ENCODE results near the gene RO60. TPM values are rescaled to one million over a fixed set of nuclear protein-coding genes. Genes with fewer than 3 reads are reported as not detected.

Gene RO60
- total RNA-seq, 1 donor from 2014 or later = 72.7 TPM

DNA sequence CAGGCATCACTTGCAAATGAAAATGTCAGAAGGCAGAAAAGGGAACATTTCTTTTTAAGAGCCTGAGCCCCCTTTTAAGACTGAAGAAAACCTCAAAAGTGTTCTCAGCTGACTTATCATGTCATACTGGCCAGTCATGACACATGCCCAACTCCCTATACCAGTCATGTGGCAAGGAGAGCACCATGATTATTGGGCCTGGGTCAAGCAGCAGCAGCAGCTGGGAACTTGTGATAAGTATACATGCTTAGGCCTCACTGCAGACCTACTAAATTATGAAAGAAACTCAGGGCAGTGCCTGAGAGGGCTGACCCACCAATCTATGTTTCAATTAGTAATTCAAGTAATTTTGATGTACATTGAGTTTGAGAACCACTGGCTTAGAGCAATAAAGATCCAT lies 8.6 kb downstream of the RO60 start:
- peaks cover 48% of the 10 kb centered on the region for H3K4me1 Mint-ChIP-seq (ENCODE audit: low read depth)
- no peak for DNase-seq (ENCODE audit: low spot score)
- H3K4me3 Mint-ChIP-seq (ENCODE audit: low read depth) = no peak overlapping the region
- H3K27me3 Mint-ChIP-seq (ENCODE audit: low read depth) = no peaks in the 10 kb centered on the region
- intact Hi-C loops (cut with micrococcal nuclease) = no loop called here
- H3K9me3 Mint-ChIP-seq = no peaks in the 10 kb centered on the region
- peaks cover 34% of the 10 kb centered on the region for H3K36me3 Mint-ChIP-seq (ENCODE audit: low read depth)
- no peak overlapping the region for H3K27ac Mint-ChIP-seq

DNA sequence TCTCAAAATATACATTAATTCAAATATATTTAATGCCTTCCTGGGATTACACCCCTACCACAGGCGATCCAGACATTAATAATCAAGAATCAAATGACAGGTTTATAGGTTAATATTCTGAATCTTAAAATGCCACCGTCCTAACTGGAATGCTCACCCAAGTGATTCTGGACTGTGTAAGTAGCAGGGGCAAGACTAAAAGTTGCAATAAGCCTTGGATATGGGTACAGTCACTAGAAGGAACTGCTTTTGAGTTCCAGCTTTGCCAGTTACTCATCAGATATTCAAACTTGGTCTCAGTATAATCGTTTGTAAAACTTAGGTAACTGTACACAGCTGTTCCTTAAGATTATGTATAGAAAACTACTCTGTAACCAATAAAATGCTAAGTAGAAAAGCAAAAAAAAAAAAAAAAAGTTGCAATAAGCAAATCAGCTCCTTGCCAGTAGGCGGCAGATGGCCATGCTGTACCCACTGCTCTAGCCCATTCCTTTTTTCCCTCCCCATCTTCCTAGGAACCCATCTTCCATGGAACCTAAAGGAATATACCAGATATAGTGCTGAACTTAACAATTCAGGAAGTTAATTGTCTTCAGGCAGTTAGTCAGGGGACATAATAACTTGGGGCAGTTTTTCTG lies 10.5 kb downstream of the RO60 start:
- no peak overlapping the region for H3K27ac Mint-ChIP-seq

DNA sequence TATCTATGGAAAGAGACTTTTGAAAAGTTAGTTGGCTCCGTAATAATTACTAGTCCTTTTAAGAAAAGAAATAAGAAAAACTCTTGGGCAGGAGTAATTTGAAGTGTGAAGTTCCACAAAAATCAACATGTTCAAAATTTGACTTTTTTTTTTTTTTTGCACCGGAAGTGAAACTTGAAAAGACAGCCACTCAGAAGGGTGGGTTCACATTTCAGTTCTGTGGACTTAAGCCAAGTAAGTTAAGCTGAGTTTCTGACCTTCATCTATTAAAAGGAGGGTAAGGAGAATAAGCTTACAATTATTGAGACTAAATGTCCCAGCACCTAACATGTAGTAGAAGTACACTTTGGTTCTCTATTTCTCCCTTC lies 11.0 kb downstream of the RO60 start:
- H3K9me3 Mint-ChIP-seq = no peaks in the 10 kb centered on the region
- DNase-seq (ENCODE audit: low spot score) = no peak
- no peak overlapping the region for H3K4me3 Mint-ChIP-seq (ENCODE audit: low read depth)
- H3K36me3 Mint-ChIP-seq (ENCODE audit: low read depth) = peaks cover 44% of the 10 kb centered on the region
- intact Hi-C loops (cut with micrococcal nuclease) = no loop called here
- H3K27ac Mint-ChIP-seq = no peak overlapping the region
- H3K4me1 Mint-ChIP-seq (ENCODE audit: low read depth) = peaks cover 32% of the 10 kb centered on the region
- H3K27me3 Mint-ChIP-seq (ENCODE audit: low read depth) = no peaks in the 10 kb centered on the region

More for the DNA sequence above, 10.5 kb downstream of the RO60 start:
- H3K4me1 Mint-ChIP-seq (ENCODE audit: low read depth) = peaks cover 38% of the 10 kb centered on the region
- DNase-seq (ENCODE audit: low spot score) = no peak
- H3K4me3 Mint-ChIP-seq (ENCODE audit: low read depth) = peak overlapping the region; percentile 28
- no peaks in the 10 kb centered on the region for H3K27me3 Mint-ChIP-seq (ENCODE audit: low read depth)
- H3K36me3 Mint-ChIP-seq (ENCODE audit: low read depth) = peaks cover 41% of the 10 kb centered on the region
- intact Hi-C loops (cut with micrococcal nuclease) = no loop called here
- H3K9me3 Mint-ChIP-seq = no peaks in the 10 kb centered on the region

DNA sequence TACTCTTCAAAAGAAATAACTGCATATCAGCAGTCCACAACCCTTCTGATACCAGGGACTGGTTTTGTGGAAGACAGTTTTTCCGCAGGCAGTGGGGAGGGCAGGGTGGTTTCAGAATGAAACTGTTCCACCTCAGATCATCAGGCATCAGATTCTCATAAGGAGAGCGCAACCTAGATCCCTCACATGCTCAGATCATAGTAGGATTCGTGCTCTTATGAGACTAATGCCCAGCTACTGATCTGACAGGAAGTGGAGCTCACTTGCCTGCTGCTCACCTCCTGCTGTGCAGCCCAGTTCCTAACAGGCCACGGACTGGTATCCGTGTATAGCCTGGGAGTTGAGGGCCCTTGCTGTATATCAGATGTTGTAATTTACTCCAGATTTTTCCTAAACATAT lies 11.5 kb downstream of the RO60 start:
- Mint-ChIP-seq H3K4me3 (ENCODE audit: low read depth) (no peak overlapping the region), H3K27me3 (ENCODE audit: low read depth) (no peaks in the 10 kb centered on the region), H3K27ac (no peak overlapping the region), H3K36me3 (ENCODE audit: low read depth) (peaks cover 50% of the 10 kb centered on the region), H3K4me1 (ENCODE audit: low read depth) (peaks cover 30% of the 10 kb centered on the region), H3K9me3 (no peaks in the 10 kb centered on the region)
- DNase-seq (ENCODE audit: low spot score) = no peak
- intact Hi-C loops (cut with micrococcal nuclease) = no loop called here

DNA sequence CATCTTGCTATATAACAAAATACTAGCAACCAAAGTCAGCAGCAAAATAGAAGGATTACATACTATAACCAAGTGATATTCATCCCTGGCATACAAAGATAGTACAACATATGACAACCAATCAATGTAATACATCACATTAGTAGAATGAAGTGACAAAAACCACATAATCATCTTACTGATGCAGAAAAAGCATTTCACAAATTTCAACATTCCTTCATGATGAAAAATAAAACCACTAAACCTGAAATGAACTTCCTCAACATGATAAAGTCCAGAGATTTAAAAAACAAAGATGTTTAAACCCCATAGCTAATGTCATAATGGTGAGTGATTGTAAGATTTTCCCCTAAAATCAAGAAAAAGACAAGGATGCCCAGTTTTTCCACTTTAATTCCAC lies 18.6 kb downstream of the RO60 start:
- H3K27me3 Mint-ChIP-seq (ENCODE audit: low read depth) = no peaks in the 10 kb centered on the region
- peaks cover 80% of the 10 kb centered on the region for H3K36me3 Mint-ChIP-seq (ENCODE audit: low read depth)
- H3K9me3 Mint-ChIP-seq = peaks cover 21% of the 10 kb centered on the region
- no peak overlapping the region for H3K4me3 Mint-ChIP-seq (ENCODE audit: low read depth)
- DNase-seq (ENCODE audit: low spot score) = no peak
- no peak overlapping the region for H3K27ac Mint-ChIP-seq
- intact Hi-C loops (cut with micrococcal nuclease) = no loop called here
- H3K4me1 Mint-ChIP-seq (ENCODE audit: low read depth) = peaks cover 2% of the 10 kb centered on the region

DNA sequence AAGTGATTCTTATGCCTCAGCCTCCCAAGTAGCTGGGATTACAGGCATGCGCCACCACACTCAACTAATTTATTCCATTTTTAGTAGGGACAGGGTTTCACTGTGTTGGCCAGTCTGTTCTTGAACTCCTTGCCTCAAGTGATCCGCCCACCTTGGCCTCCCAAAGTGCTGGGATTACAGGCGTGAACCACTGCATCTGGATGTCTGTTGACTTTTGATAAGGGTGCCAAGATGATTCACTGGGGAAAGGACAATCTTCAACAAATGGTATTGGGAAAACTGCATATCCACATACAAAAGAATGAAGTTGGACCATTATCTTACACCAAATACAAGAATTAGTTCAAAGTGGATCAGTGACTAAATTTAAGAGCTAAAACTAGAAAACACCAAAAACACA lies 19.8 kb downstream of the RO60 start:
- H3K9me3 Mint-ChIP-seq = peaks cover 21% of the 10 kb centered on the region
- H3K4me1 Mint-ChIP-seq (ENCODE audit: low read depth) = peaks cover 2% of the 10 kb centered on the region
- no peaks in the 10 kb centered on the region for H3K27me3 Mint-ChIP-seq (ENCODE audit: low read depth)
- intact Hi-C loops (cut with micrococcal nuclease) = no loop called here
- peaks cover 78% of the 10 kb centered on the region for H3K36me3 Mint-ChIP-seq (ENCODE audit: low read depth)
- no peak for DNase-seq (ENCODE audit: low spot score)
- no peak overlapping the region for H3K4me3 Mint-ChIP-seq (ENCODE audit: low read depth)
- H3K27ac Mint-ChIP-seq = no peak overlapping the region

DNA sequence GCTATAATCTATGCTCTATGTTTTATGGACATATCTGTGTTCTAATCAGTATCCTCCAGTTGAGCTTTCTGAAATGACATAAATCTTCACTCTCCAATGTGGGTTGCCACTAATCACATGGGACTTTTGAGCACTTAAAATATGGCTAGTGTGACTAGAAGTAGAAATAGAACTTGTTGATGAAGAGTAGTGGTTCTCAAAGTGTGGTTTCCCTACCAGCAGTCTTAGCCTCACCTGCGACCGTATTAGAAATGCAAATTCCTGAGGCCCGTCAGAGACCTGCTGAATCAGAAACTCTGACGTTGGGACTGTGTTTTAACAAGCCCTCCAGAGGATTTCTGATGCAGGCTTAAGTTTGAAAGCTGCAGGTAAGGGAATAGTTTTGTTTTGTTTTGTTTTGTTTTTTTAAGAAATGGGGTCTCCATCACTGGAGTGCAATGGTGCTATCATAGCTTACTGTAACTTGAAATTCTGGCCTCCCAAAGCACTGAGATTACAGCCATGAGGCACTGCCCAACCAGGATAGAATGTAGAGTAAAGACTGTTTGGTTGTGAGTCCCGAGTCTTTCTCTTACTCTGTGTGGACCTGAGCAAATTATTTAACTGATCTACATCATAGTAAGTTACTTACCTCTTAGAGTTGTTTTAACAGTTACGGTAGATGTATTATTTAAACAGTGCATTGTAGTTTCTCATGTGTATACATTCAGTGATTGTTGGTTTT lies 24.1 kb downstream of the RO60 start:
- H3K27me3 Mint-ChIP-seq (ENCODE audit: low read depth) = no peaks in the 10 kb centered on the region
- peaks cover 6% of the 10 kb centered on the region for H3K9me3 Mint-ChIP-seq
- H3K4me3 Mint-ChIP-seq (ENCODE audit: low read depth) = no peak overlapping the region
- peaks cover 55% of the 10 kb centered on the region for H3K36me3 Mint-ChIP-seq (ENCODE audit: low read depth)
- intact Hi-C loops (cut with micrococcal nuclease) = no loop called here
- H3K4me1 Mint-ChIP-seq (ENCODE audit: low read depth) = no peaks in the 10 kb centered on the region
- DNase-seq (ENCODE audit: low spot score) = no peak
- H3K27ac Mint-ChIP-seq = no peak overlapping the region

DNA sequence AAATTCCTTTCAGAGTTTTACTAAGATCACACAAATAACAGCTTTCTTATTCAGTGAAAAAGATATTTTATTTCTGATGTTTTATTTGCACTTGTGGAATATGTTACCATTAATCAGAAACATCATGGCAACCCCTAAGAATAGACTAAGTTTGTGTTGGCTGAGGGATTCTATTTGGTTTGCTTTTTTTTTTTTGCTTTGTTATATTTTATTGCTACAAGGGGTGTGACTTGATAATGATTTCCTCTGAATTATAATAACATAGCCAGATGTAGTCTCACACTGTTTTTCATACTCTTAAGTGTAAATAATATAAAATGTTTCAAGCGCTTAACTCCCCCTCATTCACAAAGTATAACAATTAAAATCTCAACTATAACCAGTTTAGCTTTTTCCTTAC lies 25.9 kb downstream of the RO60 start:
- Mint-ChIP-seq H3K27ac (no peak overlapping the region), H3K4me1 (ENCODE audit: low read depth) (no peaks in the 10 kb centered on the region), H3K9me3 (no peaks in the 10 kb centered on the region), H3K36me3 (ENCODE audit: low read depth) (peaks cover 47% of the 10 kb centered on the region), H3K4me3 (ENCODE audit: low read depth) (no peak overlapping the region), H3K27me3 (ENCODE audit: low read depth) (no peaks in the 10 kb centered on the region)
- DNase-seq (ENCODE audit: low spot score) = no peak
- intact Hi-C loops (cut with micrococcal nuclease) = no loop called here

DNA sequence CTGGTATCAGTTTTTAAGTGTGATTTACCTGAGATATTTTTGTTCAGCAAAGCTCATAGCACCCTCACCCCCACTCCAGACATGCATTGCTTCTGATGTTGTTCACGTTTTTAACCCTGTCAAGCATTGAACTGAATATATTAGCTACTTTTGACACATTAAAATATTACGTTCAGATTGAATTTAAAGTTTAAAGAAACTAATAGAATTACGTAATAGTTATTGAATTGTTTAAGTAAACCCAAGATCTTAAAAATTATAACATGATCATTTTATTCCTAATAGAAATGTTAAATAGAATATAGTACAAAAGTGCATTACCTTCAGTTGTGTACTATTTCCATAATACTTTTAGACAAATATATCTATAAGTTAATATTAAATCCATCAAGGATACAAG lies 26.9 kb downstream of the RO60 start:
- no peaks in the 10 kb centered on the region for H3K4me1 Mint-ChIP-seq (ENCODE audit: low read depth)
- H3K27me3 Mint-ChIP-seq (ENCODE audit: low read depth) = no peaks in the 10 kb centered on the region
- intact Hi-C loops (cut with micrococcal nuclease) = no loop called here
- H3K27ac Mint-ChIP-seq = no peak overlapping the region
- H3K9me3 Mint-ChIP-seq = no peaks in the 10 kb centered on the region
- H3K36me3 Mint-ChIP-seq (ENCODE audit: low read depth) = peaks cover 44% of the 10 kb centered on the region
- DNase-seq (ENCODE audit: low spot score) = no peak
- no peak overlapping the region for H3K4me3 Mint-ChIP-seq (ENCODE audit: low read depth)

DNA sequence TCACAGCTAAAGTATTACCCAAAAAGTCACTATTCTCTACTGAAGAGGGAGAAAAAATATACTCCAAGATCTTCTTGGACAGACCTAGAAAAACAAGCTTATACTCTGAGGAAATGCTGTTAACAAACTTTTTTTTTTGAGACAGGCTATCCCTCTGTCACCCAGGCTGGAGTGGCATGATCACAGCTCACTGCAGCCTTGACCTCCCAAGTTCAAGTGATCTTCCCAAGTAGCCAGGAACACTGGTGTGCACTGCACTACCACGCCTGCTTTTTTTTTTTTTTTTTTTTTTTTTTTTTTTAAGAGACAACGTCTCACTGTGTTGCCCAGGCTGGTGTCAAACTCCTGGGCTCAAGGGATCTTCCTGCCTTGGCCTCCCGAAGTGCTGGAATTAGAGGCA lies 28.5 kb downstream of the RO60 start:
- H3K9me3 Mint-ChIP-seq = no peaks in the 10 kb centered on the region
- H3K4me3 Mint-ChIP-seq (ENCODE audit: low read depth) = no peak overlapping the region

DNA sequence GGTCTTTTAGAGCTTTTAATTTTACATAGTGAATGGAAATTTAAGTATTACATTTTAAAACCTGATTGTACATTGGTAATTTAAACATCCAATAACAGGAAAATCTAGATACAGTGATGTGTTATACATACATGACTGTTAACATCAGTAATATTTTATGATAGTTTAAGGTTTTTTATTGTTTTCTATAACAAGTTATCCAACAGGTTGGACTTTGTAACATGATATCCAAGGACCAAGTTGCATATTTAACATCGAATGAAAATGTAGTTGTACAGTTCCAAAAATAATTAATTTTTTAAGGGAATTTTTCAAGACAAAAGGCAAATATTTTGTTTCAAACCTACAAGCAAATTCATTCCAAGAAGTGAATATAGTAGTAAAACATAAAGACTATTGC lies 31.5 kb downstream of the RO60 start:
- Mint-ChIP-seq H3K4me1 (ENCODE audit: low read depth) (no peaks in the 10 kb centered on the region), H3K27ac (no peak overlapping the region), H3K9me3 (no peaks in the 10 kb centered on the region), H3K36me3 (ENCODE audit: low read depth) (peaks cover 29% of the 10 kb centered on the region), H3K27me3 (ENCODE audit: low read depth) (no peaks in the 10 kb centered on the region), H3K4me3 (ENCODE audit: low read depth) (no peak overlapping the region)
- no peak for DNase-seq (ENCODE audit: low spot score)
- intact Hi-C loops (cut with micrococcal nuclease) = no loop called here

More for the DNA sequence above, 28.5 kb downstream of the RO60 start:
- Mint-ChIP-seq H3K36me3 (ENCODE audit: low read depth) (peaks cover 34% of the 10 kb centered on the region), H3K27me3 (ENCODE audit: low read depth) (no peaks in the 10 kb centered on the region), H3K4me1 (ENCODE audit: low read depth) (no peaks in the 10 kb centered on the region), H3K27ac (no peak overlapping the region)
- no peak for DNase-seq (ENCODE audit: low spot score)
- intact Hi-C loops (cut with micrococcal nuclease) = no loop called here

DNA sequence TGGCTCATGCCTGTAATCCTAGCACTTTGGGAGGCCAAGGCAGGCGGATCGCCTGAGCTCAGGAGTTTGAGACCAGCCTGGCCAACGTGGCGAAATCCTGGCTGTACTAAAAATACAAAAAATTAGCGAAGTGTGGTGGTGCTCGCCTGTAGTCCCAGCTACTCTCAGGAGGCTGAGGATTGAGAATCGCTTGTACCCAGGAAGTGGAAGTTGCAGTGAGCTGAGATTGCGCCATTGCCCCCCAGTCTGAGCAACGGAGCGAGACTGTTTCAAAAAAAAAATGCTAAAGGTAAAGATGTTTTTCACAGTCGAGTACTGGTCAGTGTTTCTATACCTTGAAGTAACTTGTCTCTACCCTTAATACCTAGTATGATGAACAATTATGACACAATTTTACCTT lies 34.7 kb downstream of the RO60 start:
- DNase-seq (ENCODE audit: low spot score) = no peak
- H3K27ac Mint-ChIP-seq = no peak overlapping the region
- H3K27me3 Mint-ChIP-seq (ENCODE audit: low read depth) = no peaks in the 10 kb centered on the region
- intact Hi-C loops (cut with micrococcal nuclease) = no loop called here
- H3K4me1 Mint-ChIP-seq (ENCODE audit: low read depth) = no peaks in the 10 kb centered on the region
- H3K4me3 Mint-ChIP-seq (ENCODE audit: low read depth) = no peak overlapping the region
- peaks cover 41% of the 10 kb centered on the region for H3K36me3 Mint-ChIP-seq (ENCODE audit: low read depth)
- no peaks in the 10 kb centered on the region for H3K9me3 Mint-ChIP-seq

DNA sequence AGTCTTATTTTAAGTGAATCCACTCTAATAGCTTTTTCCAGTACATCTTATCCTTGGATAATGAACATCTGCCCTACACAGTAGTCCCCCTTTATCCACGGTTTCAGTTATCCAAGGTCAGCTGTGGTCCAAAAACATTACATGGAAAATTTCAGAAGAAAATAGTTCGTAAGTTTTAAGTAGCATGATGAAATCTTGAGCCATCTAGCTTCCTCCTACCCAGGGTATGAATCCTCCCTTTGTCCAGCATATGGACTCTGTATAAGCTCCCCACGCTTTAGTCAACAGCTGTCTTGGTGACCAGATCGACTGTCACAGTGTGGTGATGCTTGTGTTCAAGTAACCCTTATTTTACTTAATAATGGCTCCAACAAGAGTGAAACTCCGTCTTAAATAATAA lies 43.2 kb downstream of the RO60 start:
- Mint-ChIP-seq H3K4me3 (ENCODE audit: low read depth) (no peak overlapping the region), H3K27ac (no peak overlapping the region), H3K36me3 (ENCODE audit: low read depth) (peaks cover 27% of the 10 kb centered on the region), H3K27me3 (ENCODE audit: low read depth) (no peaks in the 10 kb centered on the region), H3K4me1 (ENCODE audit: low read depth) (peaks cover 17% of the 10 kb centered on the region), H3K9me3 (no peaks in the 10 kb centered on the region)
- no peak for DNase-seq (ENCODE audit: low spot score)
- intact Hi-C loops (cut with micrococcal nuclease) = no loop called here
